Activated CD4-positive, CD25-positive, alpha-beta regulatory T cell treated with anti-CD3 and anti-CD28 coated beads, Interleukin-2, amount 50 U/mL, for 72 hours (primary cell): ENCODE measurements around the gene PIEZO2.
"Not testable (repeated sequence)": the region's sequence is repeated elsewhere in the genome, so short reads cannot be mapped to it uniquely, and the experiment has no call there.

ENCODE experiments used
- DNase-seq: peaks from one replicate; pipeline ENCODE4 v3.0.0; 2021

PIEZO2 gene

DNA sequence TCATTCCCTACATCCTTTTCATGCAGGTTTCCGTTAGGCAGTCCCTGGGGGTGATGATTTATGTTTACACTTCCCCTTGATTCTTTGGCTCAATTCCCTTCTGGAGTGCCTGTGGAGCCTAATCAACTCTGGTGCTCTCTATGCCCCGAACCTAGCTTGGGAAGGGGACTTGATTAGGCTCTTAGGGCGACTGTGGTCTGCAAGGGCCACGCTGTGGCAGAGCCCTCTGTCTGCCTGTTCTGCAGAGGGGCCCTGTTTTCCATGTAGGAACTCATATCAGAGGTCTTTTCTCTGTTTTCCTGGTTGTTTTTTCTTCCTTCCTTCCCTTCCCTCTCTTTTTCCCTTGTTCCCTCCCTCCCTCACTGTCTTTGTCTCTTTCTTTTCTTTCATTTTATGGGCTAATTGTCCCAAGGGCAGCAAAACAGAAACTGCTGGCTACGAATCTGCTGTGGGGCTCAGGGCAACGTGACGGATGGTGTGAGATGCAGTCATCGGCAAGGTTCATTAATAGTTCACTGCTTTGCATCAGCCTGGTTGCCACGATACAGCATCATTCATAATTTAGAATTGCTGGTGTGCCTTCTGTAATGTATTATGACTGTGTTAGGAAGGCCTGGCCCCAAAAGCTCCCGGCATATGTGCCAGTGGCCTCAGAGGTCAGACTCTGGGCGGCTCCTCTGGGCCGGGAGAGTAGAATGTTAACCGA is 489.0 kb downstream of the PIEZO2 start:
- DNase-seq, result no peak

DNA sequence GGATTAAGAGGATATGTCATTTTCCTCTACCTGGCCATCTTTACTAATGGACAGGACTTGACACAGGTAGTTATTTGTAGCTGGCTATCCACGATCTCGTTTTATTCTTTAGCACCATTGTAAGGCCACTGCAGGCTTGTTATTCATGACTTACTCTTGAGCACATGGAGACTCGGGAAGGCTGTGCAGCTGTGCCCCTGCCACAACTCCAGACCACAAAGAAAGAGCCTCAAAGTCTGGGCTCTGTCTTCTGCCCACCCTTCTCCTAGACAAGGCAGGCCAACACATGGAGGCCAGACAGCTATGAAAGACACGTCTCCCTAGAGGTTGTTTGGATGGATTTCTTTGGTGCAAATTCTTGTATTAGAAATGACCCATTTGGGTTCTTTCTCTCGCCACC is 489.8 kb downstream of the PIEZO2 start:
- no peak for DNase-seq

DNA sequence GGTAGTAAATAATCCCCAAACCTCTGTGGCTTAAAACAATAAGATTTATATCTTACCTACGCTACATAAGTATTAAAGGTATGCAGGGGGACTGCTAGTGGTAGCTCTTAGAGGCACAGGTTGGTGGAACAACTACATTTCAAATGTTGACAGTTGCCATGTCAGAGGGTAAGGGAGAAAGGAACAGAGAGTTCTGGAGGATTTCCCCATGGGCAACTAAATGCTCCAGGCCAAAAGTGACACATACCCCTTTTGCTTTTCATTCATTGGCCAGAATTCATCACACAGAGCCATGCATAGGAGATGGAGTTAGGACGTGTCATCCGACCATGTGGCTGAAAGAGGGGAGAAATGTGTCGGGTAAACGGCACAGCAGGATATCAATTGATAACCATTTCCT is 490.4 kb downstream of the PIEZO2 start:
- no peak for DNase-seq

DNA sequence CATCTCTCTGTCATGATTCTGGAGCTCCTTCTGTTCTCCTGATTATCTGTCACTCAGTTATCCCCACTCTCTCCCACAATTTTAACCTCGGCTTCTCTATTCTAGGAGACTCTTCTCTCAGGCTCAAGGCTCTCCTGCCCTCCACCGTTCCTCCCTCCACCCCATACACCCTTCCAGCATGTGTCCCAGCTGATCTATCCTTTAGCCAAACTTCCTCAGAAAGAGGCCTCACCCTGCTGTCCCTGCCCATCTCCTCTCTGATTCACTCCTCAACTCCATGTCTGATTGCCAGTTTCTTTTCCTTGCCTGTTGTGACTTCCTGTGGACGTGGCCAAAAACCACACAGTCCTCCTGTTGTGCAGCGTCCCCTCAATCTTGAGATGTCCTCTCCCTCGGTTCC is 505.4 kb downstream of the PIEZO2 start:
- not testable (repeated sequence) for DNase-seq

DNA sequence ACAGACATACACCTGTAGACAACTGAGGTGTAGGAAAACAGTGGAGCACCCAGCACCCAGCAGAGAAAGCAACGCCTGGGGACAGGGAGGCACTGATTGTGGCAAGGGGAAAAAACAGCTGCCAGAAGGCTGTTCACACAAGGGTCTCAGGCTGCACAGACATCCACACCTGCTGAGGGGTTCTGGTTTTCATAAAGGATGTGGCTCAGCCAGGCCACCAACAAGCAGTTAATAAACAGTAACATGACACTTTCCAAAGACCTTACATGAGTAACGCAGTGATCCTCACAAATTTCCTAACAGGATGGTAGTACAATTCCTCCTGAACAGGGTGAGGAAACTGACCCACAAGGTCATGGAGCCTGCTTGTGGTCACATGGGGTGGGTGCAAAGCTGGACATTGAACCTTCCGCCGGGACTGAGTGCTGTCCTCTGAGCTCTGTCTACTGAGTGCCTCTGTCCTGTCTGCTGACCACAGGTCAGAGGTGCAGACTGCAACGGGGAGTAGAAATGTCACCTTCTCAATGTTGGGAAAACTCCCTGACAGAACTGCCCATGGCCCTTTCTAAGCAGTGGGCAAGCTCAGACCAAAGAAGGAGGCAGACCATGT is 506.3 kb downstream of the PIEZO2 start:
- not testable (repeated sequence) for DNase-seq

DNA sequence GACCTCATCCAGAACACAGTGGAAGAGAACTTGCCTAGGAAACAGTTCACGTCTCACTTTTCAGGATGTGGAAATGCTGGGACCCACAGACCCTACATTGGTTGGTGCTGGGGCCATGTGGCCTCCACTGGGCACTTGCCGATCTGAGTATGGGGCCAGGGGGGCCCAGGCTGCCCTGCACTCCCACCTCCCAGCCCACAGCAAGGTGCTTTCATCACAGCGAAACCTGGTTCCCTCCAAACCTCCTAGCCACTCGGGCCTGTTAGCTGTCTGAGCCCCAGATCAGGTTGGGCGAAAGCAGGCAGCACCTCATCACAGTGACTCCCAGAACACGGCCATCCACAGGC is 510.9 kb downstream of the PIEZO2 start:
- not testable (repeated sequence) for DNase-seq

DNA sequence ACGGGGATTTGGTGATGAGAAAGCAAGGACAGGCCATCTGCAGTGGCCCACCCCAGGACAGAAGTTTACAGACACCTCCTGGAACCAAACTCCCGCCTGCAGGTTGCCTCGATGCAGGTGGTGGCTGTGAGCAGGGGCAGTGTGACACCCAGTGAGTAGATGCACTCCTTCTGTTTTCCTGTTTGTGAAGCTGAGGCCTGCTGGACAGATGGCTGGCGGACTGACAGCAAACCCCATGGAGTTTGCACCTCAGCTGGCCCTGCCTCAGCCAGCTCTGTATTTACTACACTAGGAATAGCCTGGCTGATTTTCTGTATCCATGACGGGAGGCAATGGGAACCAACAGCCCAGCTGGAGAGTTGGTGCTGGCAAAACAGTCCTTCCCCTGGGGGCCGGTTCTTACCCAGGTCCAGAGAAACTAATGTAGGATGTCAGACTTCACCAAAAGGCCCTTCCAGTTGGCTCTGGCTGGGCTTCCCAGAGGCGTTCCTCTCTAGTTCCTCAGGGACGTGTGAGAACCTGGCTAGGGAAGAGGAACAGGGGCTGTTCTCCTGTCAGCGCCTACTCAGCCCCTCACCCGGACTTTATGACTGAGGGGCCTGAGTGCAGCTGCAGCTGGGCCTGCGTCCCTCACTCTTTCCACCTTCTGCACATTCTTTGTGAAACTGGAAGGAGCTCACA is 511.4 kb downstream of the PIEZO2 start:
- not testable (repeated sequence) for DNase-seq

DNA sequence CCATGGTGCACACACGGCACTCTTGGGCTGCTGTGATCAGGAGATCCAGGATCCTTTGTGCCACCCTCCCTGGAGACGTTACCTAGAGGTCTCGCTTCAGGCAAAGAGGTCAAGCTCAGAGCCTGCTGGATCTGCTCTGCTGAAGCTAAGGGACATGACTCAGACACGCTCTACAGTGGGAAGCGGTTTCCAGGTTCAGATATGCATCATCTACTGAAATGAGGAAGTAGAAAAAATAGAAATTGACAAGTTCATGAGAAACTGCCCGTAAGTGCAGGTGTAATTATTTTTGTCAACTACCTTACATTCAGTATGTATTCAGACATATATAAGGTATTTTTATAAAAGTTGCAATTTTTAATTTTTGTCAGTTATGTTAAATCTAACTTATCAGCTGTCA is 520.3 kb downstream of the PIEZO2 start:
- not testable (repeated sequence) for DNase-seq

DNA sequence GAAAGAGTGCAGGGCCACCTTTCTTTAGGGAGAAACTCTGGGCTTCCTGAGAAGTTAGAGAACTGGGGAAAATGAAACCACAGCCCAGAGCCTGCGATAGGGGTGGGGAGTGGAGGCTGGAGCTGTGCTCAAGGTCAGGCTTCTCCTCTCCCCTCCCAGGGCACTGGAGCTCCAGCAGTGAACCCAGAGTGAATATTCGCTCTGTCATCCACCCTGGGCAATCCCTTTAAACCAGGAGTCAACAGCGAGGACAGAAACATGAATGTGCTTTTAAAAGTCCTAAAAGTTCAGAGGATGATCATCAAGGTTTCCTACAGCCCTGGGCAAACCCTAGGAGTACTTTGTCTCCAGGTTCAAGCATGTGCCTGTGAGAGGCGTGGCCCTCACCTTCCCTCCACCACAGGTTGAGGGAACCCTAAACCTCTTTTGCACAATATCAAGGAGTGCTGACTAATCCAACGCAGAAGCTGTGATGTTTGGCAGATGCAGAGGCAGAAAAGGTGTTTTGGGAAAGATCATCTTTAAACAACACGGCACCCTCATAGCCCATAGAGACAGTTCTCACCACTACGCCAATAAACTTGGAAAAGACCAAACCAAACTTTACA is 522.7 kb downstream of the PIEZO2 start:
- DNase-seq, result not testable (repeated sequence)

DNA sequence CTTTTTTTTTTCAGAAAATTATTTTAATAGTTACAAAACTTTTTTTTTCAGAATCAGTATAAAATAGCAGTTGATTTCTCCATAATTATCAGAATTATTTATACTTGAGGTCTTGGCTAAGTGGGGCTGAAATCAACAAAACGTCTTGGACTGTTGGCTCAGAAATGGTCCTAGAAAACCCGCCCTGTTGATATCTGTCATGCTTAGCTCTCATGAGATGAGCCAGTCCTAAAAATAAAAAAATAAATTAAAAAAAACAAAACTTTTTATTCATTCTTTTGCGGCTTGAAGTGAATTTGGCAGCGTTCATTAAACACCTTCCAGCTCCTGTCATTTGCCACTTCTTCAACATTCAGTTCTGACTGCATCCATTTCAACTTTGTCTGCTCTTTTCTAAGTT is 525.8 kb downstream of the PIEZO2 start:
- DNase-seq, result not testable (repeated sequence)

DNA sequence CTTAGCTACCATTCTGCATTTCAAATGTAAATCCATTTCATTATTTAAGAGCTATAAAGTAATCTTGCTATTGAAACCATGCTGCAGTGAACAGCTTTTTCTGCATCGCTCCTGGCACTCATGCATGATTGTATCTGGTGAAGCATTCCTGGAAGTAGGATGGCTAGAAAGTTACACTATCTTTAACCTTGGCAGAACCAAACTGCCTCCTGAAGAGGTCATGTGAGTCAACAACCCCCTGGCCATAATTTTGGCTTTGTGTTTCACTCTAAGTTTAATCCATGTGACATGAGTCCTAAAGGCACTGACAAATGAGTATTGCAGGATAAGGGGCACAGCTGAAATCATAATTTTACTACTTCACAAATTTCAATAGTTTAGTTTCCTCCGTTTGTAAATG is 526.4 kb downstream of the PIEZO2 start:
- DNase-seq, result not testable (repeated sequence)

DNA sequence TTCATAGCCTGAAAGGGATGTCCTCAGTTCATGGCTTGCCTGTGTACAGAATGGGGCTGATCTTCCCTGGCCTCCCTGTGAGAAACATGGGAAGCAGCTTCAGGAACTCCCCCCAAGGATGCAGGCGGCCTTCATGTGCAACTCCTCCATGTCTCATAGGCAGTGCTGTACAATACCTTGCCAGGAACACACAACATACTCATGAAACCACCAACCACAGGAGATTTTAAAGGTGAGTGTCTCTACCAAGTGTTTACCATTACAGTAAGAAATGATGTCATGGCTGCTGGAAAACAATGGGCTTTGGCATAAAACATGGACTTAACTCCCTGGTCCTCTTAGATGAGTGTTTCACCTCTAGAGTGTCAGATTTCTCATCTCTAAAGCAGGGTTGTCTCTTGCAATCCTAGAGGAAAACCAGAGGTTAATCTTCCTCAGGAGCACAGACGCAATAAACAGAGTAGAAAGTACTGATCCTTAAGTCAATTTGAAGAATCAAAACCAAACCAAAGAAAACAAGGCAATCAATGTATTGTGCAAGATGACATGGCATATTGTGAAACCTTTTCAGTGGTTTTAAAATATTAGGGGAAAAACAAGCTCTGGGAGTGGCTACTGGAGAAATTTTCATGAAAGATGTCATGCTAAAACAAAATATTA is 528.6 kb downstream of the PIEZO2 start:
- not testable (repeated sequence) for DNase-seq
